Activated CD4-positive, alpha-beta T cell treated with anti-CD3 and anti-CD28 coated beads for 4 hours (primary cell): ENCODE measurements around the gene COBL.

Experiments
- DNase-seq, 2 donors: peaks; one replicate each; pipeline ENCODE4 v3.0.0-alpha.2; 2020

The COBL gene

DNA sequence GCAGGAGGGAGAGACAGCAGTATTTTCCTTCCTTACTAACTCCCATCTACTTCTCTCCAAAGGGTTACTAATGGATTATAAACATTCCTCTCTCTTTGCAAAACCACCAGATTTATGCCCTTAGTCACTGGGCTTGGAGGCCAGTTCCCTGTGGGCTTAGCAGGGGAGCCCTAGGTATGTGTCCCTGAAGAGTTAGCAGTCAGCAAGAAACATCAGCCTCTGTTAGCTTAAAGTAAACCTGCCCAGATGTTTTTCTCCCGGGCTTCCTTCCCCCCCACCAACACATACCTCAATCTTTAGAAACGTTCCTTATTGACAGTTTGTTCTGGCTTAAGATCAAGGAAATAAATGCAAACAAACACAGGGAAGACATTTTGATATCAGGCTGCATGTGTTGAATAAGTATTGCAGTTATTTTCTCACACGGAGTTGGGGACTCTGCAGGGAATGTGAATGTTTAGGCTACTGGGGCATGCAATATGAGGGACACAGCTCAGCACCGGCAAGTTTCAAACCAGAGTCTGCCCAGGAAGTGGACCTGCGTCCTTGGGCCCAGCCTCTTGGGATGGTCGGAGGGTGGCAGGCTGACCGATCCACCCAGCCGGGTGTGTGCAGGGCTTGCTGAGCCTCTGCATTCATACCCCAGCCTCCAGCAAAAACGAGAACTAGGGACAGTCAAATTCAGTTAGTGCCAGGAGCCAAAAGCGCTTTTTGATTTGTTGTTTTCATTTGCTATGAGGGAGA, 281.9 kb downstream of the COBL start:
- no peak for DNase-seq

DNA sequence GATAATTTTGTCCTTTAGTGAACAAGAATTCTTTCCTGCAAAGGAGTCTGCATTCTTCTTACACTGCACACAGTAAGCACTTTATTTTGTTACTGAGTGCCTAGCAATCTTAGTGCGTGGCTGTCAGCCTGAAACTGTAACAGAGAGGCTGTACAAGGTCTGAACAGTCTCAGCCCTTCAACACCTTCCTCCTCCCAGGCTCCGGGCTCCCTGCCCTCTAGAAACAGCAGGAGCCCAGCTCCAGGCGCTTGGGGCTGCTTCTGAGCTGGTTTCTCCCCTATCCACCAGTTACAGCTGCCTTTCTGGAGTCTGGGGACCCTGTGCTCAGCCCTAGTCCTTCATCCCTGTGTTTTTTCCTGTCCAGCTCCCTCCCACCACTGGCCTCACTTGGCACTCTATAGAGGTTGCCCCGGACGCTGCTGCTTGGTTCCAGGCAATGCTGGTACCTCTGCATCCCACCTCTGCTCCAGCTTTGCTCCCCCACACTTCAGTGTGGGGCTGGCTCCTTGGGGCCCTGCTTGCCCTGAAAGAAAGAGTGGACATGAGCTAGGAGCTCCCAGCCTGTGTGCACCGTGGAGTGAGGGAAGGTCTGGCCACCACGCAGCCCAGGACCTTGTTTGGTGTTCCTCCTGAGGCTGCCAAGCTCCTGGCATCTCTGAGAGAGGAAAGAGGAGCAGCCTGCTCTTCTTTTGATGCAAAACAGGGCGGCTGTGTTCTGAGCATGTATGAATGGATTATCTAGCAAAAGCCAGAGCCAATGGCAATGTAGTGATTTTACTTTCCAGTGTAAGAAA, 282.7 kb downstream of the COBL start:
- DNase-seq: no peak

DNA sequence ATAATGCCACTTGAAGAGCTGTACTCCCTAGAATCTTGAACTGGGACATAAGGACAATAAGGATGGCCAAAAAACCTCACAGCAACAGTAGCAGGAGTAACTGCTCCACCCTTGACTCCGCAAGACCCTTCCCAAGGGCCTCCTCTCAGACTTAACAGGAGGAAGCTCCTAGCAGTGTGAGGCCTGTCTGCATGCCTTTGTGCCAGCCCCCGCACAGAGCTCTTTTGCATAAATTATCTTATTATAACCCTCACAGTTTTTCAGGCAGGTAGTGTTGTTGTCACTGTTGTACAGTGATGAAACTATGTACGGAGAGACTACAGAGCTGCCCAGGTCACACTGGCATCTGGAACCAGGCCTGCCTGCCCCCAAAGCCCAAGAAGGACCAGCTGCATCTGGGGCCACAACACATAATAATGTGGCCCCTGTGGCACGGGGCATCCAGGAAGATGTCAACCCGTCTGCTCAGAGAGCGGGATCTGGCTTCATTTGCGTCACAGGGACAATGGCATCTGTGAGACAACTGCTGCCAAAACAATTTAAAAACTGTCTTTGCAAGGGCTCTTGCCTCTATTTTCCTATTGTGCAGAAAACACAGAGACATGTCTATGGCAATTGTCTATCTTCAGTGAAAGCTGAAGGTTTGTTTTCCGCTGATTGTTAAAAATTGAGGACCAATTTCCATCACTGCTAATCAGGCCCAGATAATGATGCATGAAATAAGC, 284.7 kb downstream of the COBL start:
- no peak for DNase-seq

DNA sequence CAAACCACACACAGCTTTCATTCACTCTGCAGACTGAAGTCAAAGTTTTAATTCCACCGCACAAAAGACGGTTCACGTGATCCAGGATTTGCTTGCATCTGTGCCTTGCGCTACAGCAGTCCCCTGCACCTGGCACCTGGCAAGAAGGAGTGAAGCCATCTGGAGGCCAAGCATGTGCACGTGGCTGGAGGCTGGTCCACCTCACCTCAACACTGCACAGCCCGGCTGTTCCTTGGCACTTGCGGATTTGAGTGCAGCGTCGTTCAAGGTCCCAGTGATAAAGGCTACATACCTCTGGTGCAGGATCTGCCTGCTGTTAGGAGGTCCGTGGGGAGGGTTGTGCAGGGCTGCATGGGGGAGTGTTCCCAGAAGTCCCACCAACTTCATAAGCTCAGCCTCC, 285.4 kb downstream of the COBL start:
- no peak for DNase-seq

DNA sequence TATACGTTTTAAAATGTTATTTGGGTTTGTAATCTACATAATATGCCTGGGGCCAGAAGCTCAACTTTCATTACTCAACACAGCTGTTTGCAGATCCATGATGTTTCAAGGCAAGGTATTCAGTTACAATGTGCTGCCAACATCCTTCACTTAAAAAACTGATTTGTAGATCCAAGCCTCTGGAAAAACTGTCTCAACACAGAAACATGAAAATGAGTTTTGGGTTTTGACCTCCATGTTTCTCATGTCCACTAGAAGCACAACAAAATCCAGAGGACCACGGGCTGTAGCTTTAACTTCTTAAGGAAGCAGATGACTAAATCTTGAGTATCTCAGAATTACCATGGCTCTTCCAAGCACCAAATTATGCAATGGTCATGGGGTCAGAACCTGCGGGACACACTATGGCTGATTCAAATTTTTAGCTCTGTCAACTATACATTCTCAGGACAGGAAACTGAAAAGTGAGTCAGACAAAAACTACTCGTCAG, 286.9 kb downstream of the COBL start:
- no peak for DNase-seq

DNA sequence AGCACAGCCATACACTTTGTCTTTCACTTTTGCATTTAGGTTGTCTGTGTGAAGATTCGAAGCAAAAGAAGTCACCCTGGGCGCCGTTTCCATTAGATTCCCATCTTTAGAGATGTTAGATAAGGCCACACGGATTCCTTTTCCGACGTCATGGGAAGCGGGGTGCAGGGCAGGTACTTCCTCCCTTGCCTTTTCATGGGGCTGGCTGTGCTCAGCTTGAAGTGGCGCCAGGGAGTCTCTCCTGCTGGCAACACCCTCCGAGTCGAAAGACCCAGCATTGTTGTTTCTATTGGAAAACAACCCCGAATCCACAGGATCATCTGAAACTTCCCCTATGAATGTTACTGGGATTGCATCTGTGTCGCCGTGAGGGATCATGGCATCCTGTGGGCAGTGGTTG, 287.5 kb downstream of the COBL start:
- no peak for DNase-seq

DNA sequence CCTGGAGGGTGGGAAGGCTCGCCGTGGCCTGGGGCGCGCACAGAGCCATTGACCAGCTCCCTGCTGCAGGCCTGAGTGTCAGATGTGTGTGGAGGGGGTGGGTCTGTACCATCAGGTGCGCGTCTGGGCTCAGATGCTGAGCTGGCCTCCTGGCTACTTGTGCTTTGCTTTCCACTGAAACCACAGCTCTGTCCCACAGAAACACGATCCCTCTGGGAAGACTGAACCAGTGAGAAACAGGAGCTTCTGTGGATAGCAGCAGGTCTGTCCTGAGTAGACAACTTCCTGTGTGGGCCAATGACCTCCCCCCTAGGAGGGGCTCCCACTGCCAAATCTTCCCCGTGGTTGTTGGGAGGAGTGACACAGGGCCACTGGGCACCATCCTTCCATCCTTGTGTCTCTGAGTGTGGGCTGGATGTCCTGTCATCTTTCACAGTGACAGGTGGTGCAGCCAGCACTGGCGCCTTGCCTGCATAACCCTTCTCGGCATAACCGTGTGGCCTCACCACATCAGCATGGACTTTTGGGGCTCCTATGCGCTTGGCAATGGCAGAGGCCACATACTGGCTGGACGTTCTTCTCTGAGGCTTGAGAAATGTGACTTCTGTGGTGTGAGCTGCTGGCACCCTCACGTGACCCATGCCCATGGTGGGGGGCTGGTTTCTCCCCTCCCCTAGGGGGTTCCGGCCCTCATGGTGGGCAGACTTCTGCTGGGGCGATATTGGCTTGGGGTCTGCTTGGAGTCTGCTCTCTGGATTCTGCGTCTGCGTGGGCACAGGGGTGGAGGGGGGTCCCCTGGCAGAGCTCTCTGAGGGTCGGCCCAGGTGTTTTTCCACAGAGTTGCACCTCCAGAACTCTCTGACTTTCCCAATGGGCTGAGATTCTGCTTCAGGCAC, 288.4 kb downstream of the COBL start:
- no peak for DNase-seq

DNA sequence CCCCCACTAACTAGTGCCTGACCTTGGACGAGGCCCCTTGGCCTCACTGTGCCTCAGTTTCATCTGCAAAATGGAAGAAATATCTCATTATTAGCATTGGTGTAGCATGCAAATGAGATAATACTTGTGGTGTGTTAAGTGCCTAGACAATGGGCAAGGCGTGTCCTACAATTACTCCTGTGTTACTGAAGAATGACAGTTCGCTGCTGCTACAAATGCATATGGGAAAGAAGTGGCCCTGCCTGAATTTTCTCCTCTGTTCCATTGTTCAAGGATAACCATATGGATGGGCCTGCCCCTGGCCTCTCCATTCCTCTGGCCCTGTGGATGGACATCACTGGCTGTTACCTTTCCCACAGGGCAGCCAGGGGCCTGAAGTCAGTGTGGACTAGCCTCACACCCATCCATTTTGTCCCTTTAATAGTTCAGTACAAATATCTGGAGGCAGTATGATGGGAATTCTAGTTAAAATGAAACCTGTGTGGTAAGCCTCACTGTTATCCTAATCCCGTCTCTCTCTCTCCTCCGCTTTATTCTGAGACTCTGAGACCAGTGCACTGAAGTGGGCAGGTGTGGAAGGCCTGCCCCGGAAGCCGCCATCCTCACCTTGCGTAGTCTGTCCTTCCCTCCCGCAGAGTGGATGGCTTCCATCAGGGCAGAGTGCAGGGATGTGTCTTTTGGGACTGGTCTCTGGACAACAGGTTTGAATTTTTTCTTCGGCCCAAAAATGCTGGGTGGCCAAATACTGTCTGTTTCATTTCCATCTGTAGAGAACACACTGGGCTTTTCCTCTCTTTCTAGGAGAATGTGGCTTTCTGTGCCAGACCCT, 289.3 kb downstream of the COBL start:
- DNase-seq: no peak

DNA sequence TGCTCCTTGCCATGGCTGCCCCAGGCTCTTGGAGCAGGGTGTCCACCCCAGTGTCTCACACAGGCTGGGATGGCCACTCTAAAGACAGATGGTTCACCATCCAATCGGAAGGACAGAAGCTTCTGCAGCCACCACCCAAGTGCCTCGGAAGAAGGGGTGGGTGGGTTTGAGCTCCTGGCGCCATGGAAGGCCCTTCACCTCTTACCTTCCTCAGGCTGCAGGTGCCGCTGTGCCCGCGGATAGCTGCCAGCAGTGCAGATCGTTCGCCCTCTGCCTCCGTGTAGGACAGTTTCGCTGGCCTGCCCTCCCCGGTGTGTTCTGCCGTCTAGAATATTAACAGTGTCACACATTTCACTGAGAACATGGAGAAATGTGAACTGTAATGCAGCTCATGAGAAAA, 290.3 kb downstream of the COBL start:
- no peak for DNase-seq

DNA sequence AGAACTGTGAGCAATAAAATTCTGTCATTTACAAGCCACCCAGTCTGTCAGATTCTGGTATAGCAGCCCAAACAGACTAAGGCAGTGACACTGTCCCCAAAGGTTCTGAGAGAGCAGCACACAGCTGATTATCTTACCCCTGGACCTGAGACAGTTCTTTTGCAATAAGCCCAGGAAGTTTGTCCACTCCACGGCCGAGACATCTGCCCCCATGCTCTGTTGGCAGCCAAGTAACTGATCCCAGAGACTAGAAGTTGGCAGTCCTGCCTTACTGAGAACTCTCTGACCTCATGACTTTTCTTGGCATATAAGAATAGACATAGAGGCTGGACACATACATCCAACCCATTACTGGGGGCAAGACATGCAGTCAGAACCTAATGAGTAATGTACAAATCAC, 290.9 kb downstream of the COBL start:
- DNase-seq: no peak

DNA sequence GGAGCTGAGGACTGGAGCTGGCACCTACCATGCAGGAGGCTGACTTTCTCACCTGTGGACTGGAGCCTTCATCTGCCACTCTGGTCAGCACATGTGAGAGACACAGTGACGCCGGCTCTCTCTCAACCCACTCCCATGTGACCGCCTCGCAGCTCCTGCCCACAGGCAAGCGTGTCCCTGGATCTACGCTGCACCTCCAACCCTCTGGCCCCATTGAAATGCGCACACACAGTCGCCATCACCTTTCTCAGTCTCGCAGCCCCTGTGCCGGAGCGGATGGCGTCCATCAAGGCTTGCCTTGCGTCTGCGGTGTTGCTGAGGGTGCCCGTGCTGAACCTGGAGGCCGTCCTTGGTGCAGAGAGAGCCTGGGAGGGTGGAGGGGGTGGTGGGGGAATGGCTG, 291.7 kb downstream of the COBL start:
- no peak for DNase-seq

DNA sequence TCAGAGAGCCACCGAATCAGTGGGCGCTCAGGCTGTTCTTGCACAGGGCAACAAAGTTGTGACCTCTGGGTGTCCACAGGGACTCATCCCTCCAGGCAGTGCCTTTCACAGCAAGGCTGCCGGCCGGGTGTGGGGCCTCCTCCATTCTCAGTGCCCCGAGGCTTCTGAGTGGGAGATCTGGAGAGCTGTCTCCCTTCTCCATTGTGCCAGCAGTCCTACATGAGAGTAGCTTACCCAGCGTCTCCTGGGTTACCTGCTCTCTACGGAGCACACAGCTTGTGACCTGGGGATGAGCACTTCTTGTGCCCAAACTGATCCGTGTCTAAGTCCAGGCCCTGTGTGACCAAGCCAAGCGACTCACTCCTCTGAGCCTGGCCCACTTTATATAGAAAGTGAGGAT, 293.1 kb downstream of the COBL start:
- no peak for DNase-seq

DNA sequence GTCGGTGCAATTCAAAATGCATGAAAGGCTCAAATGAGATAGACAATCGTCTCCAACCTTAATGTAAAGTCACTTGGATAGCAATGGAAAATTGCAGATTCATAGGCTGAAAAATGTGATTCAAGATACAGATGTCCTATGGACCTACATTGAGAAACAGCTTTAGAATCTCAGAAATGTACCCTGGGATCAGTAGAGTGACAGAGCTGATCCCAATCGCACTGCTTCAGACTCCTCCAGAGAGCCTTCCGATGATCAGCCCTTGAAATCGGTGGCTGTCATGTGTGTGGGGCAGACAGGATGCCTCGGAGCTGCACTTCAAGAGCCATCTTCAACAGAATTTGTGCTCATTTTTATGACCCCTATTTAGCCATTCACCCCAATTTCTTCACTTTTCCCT, 293.8 kb downstream of the COBL start:
- DNase-seq: no peak

DNA sequence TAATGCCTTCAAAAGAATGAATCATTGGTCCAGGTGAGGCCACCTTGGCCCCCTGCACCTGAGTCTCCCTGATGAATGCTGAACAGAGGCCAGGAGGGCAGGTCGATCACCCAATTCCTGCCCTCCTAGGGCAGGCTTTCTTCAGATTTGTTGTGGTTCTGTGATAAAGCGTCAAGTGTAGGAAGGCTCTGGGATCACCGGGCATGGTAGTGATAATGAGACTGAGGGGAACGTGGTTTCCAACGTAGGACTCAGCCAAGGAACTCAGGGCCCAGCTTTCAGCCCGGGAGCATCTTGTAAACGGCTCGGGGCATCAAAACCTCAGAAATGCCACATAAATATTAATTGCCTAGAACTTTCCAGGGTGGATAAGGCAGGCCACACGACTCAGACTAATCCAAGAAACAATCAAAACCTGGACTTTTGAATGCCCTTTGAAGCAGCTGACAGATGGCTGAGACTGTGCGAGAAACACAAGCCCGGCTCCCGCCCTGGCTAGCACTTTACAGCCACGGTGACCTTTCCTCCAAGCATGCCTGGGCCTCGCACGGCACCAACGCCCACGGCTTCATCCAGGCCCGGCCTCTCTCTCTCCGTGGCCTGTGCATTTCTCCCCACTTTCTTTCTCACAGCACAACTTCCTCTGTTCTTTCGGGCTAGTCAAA, 294.6 kb downstream of the COBL start:
- DNase-seq: no peak

DNA sequence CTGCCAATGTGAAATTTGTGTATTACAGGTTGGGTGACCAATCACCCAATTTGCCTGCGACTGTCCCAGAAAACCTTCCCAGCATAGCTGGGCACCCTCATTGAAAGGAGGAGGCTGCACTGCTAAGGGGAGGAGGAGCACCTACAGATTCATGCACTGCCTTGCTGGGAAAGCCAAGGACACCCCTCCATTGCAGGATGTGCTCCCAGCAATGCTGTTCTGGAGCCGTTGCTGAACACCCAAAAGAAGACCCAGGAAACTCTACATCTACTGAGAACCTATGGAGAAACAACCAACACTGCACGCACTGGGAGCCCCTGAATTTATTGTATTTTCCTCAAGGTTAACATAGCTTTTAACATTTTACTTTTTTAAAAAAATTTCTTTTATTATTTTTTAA, 295.7 kb downstream of the COBL start:
- DNase-seq: no peak

DNA sequence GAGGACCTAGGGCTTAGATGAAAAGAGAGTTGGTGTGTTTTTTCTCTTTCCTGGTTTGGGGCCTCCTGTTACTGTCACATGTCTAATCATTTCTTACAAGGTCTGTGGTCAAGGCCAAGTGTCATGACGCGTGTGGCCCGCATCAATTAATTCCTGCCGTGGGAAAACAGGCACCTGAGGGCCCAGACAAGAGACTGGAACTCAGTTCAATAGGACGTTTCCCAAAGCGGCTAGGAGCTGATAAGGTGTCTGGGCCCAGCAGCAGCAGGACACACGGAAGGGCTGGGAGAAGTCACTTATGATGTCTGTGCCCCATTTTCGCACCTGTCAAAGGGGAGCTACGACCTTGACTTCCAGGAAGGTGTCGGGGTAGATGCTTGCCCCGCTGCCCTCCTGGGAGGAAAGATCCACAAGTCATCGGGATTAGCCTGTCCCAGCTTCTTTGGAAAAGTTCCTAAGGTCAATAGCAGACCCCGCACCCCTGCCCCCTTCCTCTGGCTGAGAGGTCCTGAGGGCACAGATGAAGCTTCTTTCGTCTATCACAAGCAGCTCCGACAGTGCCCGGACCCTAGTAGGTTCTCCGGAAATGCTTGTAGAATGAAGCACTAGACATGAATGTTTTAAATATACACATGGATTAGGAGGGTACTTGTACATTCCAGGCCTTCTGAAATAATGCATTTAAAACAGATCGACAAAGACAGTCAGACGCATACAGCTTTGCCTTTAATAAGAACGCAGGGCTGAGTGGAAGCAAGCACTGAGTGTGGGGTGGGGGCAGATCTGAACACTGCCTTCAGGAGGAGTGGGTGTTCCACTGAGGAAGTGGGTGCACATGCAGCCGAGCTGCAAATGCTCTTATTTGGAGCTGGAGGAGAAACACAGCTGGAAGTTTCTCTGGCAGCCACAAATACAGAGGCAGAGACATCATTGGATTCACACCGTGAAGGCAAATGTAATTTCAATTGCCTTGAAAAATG, 296.4 kb downstream of the COBL start:
- no peak for DNase-seq

DNA sequence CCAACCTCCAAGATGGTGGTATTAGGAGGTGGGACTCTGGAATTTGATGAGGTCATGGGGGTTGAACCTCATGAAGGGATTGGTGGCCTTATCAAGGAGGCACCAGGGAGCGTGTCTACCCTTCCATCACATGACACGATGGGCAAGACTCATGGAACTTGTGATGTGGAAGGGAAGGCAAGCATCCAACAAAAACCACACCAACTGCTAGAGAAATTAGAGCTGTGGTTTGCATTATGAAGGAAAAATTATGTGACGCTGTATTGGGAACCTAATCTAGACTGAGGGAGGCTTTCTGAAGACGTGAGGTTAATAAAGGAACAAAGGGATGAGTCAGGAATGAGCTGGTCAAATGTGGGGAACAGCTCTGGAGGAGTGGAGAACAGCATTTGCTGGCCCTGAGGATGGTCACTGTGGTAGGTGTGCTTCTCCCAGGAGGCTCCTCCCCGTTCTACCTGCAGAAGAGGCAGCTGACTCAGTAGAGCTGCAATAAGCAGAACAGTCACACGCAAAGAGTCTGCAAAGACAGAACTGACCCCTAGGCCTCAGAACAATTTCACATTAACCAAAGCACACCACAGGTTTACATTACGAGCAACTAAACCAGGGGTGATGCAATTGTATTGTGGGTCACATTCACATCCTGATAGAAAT, 297.3 kb downstream of the COBL start:
- DNase-seq: no peak

DNA sequence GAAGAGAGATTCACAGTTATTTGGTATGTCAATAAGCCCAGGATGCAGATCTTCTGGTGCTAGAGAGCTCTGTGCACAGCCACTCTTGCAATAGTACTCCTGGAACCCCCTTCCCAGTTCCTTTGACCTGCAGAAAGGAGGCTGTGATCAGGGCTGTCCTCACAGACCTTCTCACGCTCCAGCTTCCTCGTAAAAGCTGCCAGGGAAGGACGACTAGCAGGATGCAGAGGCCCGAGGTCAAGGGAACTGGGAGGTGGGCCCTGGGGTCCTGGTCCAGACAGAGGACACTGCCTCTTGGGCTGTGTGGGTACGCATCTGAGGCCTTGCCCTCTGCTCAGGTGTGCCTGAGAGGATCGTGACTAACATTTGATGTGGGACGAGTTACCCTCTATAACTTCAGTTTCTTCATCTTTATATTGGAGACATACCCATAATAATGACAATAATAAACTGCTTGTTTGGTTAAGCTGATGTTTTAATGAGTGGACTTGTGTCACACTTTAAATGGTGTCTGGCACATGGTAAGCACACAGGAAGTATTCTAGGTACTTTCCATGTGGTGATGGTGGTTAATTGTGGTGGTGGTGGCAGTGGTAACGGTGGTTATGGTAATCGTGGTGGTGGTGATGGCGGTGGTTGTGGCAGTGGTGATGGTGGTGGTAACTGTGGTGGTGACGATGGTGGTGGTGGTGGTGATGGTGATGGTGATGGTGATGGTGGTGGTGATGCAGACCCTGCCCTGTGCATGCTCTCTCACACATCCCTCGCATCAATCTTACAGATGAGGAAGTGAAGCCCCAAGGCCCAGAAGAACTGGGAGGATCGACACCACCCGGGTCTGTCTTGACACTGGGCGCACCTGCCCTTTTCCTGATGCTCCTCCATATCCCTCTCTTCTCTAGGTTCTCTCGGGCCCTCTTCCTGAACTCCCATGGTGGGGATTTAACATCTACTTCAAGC, 298.8 kb downstream of the COBL start:
- no peak for DNase-seq
